GM19372 (cell line): ENCODE data around the gene GIT2.

Source experiments
- ATAC-seq: cut with Tn5 transposase; IDR thresholded peaks from one replicate; pipeline ENCODE4 v1.9.1; 2021; ENCODE audit warnings: mild to moderate bottlenecking, low read depth, moderate library complexity; ENCODE audit not compliant: unreplicated experiment

GIT2 gene

GRCh38 chr12:110007881-110008280 lies 11.7 kb upstream of the GIT2 start:
- ATAC-seq: no peak

GRCh38 chr12:110006115-110006514 lies 9.9 kb upstream of the GIT2 start:
- no peak for ATAC-seq

DNA sequence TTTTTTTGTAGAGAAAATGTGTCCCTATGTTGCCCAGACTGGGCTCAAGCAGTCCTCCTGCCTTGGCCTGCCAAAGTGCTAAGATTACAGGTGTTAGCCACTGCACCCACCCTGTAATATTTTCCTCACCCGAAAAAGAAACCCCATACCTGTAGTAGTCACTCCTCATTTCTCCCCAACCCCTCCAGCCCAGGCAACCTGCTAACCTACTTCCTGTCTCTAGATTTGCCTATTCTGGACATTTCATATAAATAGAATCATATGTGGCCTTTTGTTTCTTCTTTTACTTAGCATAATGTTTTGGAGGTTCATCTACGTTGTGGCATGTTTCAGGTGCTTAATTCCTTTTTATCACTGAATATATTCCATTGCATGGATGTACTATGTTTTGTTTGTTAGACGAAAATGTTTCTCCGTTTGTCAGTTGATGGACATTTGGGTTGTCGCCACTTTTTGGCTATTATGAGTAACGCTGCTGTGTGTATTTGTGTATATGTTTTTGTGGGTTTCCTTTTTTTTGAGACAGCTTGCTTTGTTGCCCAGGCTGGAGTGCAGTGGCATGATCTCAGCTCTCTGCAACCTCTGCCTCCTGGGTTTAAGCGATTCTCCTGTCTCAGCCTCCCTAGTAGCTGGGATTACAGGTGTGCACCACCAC lies 9.3 kb upstream of the GIT2 start:
- ATAC-seq: no peak

- ATAC-seq: no peak
Observed at GRCh38 chr12:110004598-110004997, 8.4 kb upstream of the GIT2 start.

DNA sequence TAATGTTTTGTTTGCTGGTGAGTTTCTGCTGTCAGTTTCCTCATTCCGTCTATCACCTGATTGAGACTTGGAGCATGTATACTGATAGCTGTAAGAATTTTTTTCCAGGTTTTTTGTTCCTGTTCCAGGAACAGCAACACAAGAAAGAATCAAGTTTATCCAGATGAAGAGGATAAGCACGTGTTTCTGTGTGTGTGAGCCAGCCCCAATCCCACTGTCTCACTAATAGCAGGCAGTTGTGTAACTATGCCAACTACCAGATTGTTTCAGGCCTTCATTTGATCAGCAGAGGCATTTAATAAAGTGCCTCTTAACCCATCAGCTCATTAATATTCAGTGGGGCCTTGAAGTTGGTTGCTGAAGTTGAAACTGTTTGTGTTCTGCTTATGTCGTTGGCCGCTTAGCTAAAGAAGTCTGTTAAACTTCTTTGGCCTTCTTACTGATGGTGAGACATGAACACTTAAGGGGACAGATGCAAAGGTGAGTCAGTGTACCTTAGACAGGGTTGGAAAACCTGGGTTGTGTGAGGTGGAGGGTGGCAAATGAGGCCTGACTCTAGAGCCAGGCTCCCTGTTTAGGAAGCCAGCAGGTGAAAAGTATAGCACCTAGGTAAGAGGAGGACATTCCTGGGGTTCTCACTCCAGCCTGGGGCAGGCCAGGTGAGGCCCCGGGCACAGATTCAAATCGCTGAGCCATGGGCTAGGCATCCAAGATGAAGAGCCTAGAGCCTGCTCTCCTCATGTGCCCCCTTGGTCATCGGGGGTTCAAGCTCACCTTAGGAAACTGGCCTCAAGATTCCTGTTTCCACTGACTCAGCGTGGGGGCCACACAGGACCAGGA lies 6.7 kb upstream of the GIT2 start:
- ATAC-seq: no peak

DNA sequence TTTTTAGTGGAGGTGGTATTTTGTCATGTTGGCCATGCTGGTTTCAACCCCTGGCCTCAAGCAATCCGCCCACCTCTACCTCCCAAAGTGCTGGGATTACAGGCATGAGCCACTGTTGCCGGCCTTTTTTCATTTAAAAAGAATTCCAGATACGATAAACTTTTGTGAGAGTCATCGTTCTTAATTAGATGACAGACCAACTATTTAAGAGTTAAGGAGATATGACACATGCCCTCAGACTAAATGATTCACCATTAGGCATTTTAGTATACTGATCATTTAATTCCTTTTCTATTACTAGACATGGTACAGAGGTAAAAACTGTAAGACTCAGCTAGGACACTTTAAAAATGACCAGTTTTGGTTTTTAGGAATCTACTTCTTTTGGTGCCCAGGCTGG lies 5.4 kb upstream of the GIT2 start:
- ATAC-seq: no peak

DNA sequence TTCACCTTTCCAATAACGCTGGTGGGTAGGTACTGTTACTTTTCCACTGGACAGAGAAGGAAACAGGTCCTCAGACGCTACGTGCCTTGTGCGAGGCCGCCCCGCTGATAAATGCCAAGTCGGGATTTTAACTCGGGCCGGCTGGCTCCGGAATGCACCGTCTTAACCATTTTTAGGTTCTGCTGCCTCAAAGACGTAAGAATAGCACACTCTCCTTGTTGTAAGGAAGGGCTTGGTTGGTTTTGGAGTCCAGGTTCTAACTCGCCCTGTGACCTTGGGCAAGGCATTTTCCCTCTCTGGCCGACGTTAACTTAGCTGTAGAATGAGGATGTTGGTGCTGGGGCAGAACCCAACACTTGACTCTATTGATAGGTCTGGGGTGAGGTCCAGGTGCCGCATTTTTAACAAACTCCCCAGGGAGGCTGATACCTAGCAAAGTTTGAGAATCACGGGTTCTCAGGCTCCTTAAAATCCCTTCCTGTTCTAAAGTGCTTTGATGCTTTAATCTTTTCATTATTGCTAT lies 3.9 kb upstream of the GIT2 start:
- ATAC-seq: no peak

- no peak for ATAC-seq
Observed at GRCh38 chr12:109999649-109999971, 3.4 kb upstream of the GIT2 start.

- no peak for ATAC-seq
Observed at GRCh38 chr12:109998904-109999648, 2.9 kb upstream of the GIT2 start, which contains the start of gene ANKRD13A. Gene ANKRD13A, plus strand, starts transcription at chr12:109999430. Its CDS starts 259 bp downstream, at chr12:109999689.

- ATAC-seq: no peak
Observed at GRCh38 chr12:109998241-109998903, 2.2 kb upstream of the GIT2 start.

- ATAC-seq: no peak
Observed at GRCh38 chr12:109997393-109997792, 1.2 kb upstream of the GIT2 start.

- ATAC-seq: no peak
Observed at GRCh38 chr12:109996483-109996853, 300 bp upstream of the GIT2 start.

DNA sequence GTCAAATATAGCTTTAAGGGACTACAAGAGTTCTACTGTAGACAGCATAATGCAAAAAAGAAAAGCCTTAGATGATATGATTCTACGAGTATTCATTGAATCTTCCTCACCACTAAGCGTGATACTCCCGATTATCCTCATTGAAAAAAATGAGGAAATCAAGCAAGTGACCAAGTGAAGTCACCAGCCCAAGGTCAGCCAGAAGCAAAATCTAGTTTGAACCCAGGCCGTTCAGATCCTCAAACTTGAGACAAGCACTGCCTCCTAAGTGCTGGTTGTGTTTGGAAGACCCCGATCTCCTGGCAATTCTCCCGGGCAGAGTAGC lies 845 bp downstream of the GIT2 start:
- ATAC-seq: no peak

DNA sequence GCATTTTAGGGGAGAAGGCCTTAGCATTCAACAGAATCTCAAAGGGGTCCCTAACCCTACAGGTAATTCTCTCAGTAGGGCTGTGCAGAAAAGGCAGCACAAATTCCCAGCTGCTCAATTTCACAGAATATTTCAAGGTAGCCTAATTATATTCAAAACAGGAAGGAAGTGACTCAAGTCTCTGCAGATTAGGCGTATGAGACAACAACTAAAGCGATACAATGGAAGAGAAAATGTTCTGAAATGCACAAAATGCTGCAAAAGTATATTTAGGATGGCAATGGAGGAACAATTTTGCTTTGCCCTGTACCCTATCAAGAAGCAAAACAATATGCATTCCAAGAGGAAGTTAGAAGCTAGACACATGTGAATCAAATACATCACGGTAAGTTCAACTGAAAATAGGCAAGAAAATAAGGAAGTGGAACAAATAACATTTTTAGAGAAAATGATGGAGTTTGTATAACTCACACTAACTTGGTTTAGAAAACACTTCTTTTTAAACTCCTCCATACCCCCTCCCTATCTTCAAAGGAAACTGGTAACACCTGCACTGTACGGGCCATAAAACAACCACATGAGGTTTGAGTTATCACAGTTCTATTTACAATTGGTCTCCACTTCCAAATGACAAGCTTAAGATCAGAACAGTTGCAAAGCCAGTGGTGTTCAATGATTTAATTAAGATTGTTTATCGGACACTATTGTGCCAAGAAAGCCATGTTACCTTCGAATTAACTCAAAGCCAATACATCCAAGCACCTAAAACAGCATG lies 1.6 kb downstream of the GIT2 start:
- no peak for ATAC-seq

GRCh38 chr12:109993091-109993490 lies 3.1 kb downstream of the GIT2 start:
- no peak for ATAC-seq

DNA sequence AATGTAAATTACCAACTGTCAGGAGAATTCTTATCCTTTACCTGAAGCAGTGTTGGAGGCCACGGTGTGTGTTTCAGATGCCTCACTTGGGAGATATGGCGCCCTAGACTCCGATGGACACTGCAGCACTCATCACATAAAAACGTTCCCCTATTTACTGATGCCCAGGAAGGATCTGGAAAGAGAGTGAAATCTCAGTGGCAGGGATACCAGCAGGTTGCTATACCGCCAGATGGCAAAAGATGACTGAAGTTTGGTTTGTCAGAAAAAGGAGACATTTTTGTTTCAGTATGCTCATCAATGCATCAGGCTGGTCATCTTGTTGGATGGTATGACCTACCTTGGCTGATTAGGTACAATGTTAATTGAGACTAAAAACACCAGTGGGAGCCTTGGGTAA lies 4.6 kb downstream of the GIT2 start:
- ATAC-seq: no peak

DNA sequence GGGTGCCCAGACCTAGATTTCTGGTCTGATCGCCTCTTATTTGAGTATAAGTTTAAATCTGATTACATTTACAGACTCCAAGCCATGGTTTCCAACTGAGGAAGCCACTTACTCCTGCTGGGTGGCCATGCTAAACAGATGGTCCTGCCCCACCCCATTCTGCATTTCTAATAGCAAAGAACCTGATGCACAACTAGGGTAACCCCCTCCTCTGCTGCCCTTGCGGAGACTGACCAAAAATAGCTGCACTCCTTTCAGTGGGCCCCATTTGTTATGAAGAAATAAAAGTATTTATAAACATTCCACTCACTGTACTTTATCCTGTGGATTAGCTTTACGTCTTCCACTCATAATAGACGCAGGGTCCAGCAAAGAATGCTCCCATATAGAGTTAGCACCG lies 6.8 kb downstream of the GIT2 start:
- ATAC-seq: no peak

DNA sequence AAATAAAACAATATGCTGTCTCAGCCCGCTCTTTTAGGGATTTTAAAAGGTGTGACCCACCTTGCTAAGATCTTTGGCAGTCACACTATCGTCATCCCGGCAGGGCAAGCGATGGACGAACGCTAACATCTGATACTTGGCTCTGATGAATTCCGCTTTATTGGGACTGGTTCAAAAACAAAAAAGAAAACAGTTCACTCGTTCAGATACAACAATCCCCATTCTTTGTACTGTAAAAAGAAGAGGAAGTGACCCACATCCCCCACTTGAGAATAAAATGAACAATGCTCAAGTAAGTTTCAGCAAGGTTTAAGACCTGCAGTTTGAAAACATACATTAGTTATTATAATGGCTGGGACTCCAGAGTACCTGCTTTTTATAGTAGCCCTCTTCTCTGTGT lies 7.3 kb downstream of the GIT2 start:
- ATAC-seq: no peak

GRCh38 chr12:109988274-109988673 lies 7.9 kb downstream of the GIT2 start:
- no peak for ATAC-seq

- no peak for ATAC-seq
Observed at GRCh38 chr12:109987615-109988014, 8.6 kb downstream of the GIT2 start.
